Activated T-cell treated with anti-CD3 and anti-CD28 coated beads, Interleukin-2, amount 50 U/mL, for 48 hours (primary cell): Measurements from ENCODE around the gene RPUSD3.
A peak's percentile ranks its signal among the peaks of the same experiment; 100 is the strongest.
"Not testable (repeated sequence)": the region's sequence is repeated elsewhere in the genome, so short reads cannot be mapped to it uniquely, and the experiment has no call there.

Experiments
- DNase-seq, 2 experiments: peaks; one replicate each; pipeline ENCODE4 v3.0.0-alpha.2; 2020

Gene RPUSD3

GRCh38 chr3:9864200-9864927 lies 20.6 kb upstream of the RPUSD3 start:
- no peak for DNase-seq

- DNase-seq = no peak
Observed at GRCh38 chr3:9863058-9863772, 19.4 kb upstream of the RPUSD3 start.

GRCh38 chr3:9862391-9863057 lies 18.7 kb upstream of the RPUSD3 start:
- DNase-seq = peak; percentile 46 to 57

GRCh38 chr3:9861626-9862130 lies 17.9 kb upstream of the RPUSD3 start:
- DNase-seq = no peak

- no peak for DNase-seq
Observed at GRCh38 chr3:9861201-9861600, 17.4 kb upstream of the RPUSD3 start.

- DNase-seq = no peak
Observed at GRCh38 chr3:9859530-9860025, 15.8 kb upstream of the RPUSD3 start.

GRCh38 chr3:9855594-9855993 lies 11.8 kb upstream of the RPUSD3 start:
- no peak for DNase-seq

GRCh38 chr3:9854291-9854940 lies 10.6 kb upstream of the RPUSD3 start:
- not testable (repeated sequence) for DNase-seq

GRCh38 chr3:9852528-9852927 lies 8.7 kb upstream of the RPUSD3 start:
- DNase-seq = no peak

GRCh38 chr3:9851926-9852325 lies 8.1 kb upstream of the RPUSD3 start:
- not testable (repeated sequence) for DNase-seq

GRCh38 chr3:9851383-9851782 lies 7.6 kb upstream of the RPUSD3 start:
- DNase-seq = not testable (repeated sequence)

- not testable (repeated sequence) for DNase-seq
Observed at GRCh38 chr3:9848860-9849259, 5.1 kb upstream of the RPUSD3 start.

- not testable (repeated sequence) for DNase-seq
Observed at GRCh38 chr3:9847870-9848269, 4.1 kb upstream of the RPUSD3 start.

GRCh38 chr3:9846931-9847488 lies 3.2 kb upstream of the RPUSD3 start:
- no peak for DNase-seq

GRCh38 chr3:9846231-9846630 lies 2.4 kb upstream of the RPUSD3 start:
- no peak for DNase-seq

GRCh38 chr3:9841015-9841414 lies 2.8 kb downstream of the RPUSD3 start:
- no peak for DNase-seq

- no peak for DNase-seq
Observed at GRCh38 chr3:9838856-9839255, 5.0 kb downstream of the RPUSD3 start.

GRCh38 chr3:9837701-9838582 lies 5.9 kb downstream of the RPUSD3 start:
- DNase-seq = no peak

- DNase-seq = no peak
Observed at GRCh38 chr3:9834520-9835380, 9.1 kb downstream of the RPUSD3 start.

- no peak for DNase-seq
Observed at GRCh38 chr3:9833078-9833477, 10.7 kb downstream of the RPUSD3 start.

GRCh38 chr3:9831253-9831652 lies 12.6 kb downstream of the RPUSD3 start:
- DNase-seq = no peak
